HG03558 (cell line): Measurements from ENCODE around the gene BAHCC1.

Experiments used
- ATAC-seq: cut with Tn5 transposase; IDR thresholded peaks from one replicate; pipeline ENCODE4 v1.9.1; 2021; ENCODE audit warnings: moderate number of reproducible peaks; ENCODE audit not compliant: unreplicated experiment; ENCODE audit errors: extremely low read depth

BAHCC1 gene

DNA sequence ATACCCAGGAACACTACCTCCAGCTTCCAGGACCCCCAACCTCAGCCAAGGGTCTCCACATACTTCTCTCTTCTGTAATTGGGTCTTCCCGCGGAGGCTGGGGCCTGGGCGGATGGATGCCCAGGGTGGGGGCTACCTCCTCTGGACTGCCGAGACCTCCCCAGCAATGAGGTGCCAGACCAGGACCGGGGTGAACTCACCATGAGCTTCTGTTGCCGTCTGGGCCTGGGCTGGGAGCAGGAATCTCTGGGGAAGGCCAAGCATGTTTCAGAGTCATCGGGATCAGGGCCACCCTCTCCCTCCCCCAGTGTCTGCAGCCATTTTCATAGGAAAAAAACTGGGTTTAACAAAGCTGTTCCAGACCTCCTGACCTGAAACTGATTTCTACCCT, 10.3 kb upstream of the BAHCC1 start:
- no peak for ATAC-seq

DNA sequence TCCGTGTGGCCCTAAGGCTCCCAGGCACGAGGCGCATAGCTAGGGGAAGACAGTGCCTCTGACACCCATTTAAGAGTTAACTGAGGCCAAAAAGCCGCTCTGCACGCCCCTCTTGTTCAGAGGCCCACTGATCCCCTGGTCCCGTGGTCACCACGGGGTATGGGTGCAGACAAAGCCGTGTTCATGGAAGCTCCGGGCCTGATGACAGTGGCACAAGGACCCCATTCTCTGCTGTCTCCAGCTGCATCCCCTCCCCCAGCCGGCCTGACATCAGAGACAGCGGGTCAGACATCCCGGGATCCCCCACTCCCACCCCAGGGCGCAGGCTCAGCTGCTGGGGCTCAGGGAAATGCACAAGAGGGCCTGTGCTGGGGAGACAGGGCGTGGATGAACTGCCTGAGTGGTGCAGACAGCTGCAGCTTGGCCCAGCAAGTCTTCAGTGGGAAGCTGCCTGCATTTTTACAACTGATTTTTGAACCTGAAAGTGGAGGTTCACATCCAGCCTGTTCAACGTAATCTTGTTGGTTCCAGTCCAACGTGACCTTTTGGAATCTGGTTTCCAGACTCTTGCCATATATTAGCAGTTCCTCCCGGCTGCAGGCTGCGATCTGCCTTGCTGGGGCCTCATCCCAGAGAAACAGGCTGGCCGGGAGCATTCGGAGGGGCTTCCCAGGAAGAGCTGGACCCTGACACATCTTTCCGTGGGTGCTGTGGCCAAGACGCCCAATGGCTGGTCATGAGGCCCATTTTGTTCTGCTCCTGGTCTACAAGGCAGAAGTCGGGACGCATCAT, 9.7 kb upstream of the BAHCC1 start:
- no peak for ATAC-seq

DNA sequence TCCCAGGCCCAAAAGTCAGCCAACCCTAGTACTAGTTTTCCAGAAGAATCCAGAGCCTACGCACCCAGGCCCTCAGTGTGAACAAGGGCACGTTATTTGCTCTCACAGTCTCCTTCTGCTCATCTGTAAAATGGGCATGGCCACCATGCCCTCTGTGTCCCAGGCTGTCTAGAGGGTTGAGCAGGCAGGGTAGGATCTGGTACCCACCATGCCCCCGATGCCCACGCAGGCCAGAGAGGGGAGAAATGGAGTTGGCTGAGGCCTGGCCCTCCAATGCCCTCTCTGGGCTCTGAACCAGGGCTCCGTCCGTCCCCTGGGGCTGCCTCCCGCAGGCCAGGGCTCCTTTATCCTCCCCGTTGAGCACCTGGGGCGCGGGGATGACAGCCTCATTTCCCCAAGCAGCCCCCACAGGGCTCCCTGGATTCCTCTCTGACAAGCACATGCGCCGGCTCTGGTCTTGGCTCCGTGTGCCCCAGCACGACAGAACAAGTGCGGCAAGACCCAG, 9.1 kb upstream of the BAHCC1 start:
- no peak for ATAC-seq

DNA sequence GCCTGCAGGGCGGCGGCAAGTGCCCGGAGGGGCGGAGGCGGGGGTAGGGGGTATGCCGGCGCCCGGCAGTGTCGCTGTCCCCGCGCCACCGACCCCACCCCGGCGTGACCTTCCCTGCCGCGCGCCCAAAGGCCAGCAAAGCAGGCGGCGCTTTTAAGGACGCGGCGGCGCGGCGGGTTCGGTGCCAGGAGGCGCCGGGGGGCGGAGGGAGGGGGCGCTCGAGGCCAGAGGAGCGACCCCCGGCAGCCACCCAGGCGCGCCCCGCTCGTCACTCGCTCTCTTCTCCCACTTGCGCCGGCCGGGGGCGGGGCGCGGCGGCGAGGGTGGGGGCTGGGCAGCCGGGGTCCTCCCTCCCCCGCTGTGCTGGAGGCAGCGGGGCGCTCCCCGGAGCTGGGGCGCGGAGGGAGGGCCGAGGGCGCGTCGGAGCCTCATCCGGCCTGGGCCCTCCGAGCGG, 8.6 kb upstream of the BAHCC1 start:
- no peak for ATAC-seq

DNA sequence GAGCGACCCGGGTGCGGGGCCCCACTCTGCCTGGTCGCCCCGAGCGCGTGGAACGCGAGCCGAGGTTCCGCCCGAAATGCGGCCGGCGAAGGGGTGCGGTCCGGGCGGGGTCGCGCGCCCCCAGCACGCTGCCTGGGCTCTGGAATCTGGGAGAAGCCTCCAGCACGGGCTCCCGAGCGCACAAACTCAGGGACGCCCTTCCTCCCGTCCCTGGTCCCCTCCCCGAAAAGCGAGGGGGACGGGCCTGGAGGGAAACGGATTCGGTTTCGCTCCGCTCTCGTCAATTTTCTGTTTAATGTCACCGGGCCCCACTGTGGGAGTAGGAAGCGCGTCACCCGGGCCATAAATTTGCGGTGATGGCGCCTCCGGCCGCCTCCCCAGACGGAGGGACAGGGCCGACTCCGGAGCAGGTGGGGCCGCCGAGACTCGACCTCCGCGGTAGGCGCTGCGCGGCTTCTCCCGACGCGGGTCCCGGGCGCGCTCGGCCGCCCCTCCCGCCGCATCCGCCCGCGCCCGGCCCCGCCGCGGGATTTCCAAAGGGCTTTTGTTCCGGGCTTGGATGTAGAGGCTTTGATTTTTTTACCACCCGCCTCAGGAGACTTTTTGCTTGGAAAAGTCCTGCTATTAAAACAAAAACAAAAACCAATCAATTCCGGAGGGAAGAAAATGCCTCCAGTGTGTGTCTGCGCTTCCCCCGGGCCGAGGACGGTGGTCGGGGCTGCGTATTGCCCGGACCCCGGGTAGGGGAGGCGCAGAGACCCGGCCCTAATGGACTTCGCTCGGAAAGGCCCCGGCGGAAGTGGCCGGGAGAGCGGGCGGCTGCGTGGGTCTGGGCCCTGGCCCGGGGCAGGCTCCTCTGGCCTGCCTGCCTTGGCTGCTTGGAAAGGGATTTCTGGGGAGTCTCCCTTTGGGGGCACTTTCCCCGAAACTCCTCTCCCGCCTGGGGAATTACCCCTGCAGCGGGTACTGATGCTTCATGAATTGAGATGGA, 7.9 kb upstream of the BAHCC1 start:
- no peak for ATAC-seq

DNA sequence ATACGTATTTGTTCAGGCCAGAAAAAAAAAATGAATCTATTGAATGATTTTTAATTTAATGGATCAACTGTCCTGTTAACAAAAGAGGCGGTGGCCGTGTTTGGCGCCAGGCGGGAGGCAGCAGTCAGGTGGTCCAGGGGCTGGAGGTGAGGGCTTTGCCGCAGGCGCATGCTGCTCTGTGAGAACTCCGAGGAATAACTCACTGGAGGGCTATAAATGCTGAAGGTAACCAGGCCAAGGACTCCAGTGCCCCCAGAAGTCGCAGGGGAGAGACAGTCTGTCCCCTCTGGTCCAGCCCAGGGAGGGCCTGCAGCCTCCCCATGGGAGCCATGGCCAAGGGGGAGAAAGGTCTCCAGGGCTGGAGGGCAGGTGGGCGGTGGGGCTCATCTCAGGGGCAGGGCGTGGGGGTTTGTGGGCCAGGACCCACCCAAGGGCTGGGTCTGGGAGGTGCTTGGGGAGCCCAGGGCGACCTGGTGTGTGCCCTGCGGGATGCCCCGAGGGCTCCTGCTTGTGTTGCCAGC, 7.1 kb upstream of the BAHCC1 start:
- ATAC-seq = no peak

DNA sequence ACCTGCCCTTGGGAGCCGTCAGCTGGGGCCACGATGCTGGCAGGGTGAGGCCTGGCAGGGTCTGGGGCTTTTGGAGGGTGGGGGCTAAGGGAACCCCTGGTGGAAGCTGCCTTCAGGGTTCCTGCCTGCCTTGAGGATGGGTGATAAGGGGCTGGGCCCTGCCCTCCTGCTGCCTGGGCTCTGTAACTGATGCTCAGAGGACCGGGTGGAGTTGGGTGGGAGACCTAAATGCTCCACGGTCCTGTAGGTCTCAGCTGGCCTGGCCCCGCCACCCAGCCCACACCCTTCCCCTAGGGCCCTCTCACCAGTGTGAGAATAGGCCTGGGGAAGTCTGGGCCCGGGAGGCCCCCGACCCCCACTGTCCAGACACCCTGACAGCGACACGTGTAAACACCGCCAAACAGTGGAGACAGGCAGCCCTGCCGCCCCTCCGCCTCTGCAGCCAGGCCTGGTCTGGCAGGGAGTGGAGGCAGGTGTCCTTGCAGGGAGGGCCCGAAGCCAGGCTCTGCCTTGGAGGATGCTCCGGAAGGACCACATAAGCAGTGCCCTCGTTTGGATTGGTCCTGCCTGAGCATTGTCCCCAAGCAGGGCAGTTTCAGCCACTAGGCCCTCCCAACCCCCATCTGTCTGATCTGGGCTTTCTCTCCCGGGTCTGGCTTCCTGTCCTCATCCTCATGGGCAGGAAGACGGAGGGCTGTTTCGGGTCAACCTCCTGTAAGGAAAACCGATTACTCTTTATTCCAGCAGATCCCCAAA, 6.5 kb upstream of the BAHCC1 start:
- ATAC-seq = no peak

DNA sequence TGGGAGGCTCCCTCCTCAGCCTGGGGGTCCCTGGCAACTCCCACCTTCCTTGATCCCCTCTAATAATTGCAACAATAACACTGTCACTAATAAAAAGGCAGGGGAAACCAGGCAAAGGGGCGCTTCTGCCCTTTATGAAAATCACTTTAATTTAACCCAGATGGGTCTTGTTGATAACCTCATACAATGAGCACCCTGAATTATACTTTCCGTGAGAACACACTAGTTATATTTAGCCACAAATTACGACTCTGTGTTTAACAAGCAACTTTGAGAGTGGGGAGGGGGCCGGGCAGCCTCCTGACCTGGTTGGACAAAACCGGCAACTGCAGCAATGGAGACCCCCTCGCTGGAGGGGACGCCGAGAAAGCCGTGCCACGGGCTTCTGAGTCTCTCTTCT, 5.7 kb upstream of the BAHCC1 start:
- ATAC-seq = no peak

DNA sequence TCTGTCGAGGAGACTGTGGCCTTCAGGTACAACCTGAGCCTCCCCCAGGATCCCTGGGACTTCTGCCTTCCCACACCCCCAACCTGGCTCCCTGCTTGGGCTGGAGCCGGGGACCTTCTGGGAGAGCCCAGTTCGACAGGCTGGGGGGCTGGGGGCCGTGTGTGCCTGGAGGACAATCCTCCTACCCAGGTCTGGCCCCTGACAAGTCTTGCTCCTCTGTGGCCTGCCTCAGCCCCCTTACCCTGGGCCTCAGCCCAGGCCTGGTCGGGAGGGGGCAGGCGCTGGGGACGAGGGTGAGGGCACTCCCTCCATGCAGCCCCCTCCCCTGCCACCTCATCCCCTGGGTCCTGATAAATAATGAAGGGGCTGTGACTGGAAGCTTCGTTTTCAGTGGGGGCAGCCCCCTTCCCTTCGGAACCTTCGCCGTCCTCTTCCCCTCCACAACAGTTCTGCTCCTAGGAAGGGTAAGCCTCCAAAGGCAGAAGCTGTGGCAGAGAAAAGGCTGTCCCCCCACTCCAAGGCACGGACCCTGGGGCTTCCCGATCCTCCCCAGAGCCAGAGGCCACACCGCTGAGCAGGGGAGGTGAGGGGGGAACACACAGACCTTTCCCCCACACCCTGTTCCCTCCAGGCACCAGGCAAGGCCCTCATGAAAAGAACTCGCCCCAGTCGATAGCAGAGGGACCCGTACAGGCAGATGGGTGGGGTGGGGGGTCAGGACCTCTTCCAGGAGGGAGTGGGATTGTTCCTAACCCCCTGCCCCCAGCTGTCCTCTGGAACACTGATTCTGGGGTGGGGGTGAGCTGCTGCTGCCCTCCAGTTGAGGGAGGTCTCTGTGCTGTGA, 5.0 kb upstream of the BAHCC1 start:
- no peak for ATAC-seq

DNA sequence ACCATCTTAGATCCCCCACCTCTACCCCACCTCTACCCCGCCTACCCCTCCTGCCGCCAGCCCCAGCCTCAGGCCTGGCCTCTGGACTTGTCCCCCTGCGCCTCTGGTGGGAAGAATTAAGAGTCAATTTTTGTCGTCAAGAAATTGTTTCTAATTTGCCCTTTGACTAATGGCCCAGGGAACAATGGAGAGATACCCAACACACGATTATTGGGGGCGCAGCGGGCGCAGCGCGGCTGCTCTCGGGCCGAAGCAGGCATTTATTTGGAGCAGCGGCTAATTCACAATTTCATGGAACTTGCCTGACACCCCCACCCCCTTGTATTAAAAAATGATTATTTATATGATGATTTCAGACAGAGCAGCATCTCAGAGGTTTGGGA, 4.4 kb upstream of the BAHCC1 start:
- ATAC-seq = no peak

DNA sequence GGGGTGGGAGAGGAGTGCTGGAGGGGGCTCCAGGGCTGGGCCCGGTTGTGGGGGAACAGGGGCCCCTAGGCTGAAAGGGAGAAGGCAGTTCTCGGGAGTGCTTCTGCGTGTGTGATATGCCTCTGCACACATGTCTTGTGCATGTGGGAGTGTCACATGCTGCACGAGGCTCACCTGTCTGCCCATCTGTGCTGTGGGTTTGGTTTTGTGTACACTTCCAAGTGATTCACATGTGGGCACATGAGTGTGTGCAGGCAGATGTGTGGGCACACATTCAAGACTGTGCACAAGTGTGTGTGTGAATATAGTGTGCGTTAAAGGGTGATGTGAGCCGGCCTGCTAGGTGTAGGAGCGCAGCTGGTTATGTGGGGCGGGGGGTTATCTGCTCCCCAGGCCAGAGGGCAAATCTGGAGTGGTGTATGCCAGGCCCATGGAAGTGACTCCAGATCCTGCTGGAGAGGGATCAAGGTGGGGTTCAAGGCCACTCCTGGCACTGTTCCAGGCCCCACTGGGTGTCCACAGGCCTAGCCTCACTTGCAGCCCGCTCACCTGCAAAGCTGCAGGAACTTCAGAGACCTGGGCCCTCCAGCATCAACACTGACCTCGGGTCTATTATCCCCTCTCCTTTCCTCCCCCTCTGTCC, 3.8 kb upstream of the BAHCC1 start:
- no peak for ATAC-seq

DNA sequence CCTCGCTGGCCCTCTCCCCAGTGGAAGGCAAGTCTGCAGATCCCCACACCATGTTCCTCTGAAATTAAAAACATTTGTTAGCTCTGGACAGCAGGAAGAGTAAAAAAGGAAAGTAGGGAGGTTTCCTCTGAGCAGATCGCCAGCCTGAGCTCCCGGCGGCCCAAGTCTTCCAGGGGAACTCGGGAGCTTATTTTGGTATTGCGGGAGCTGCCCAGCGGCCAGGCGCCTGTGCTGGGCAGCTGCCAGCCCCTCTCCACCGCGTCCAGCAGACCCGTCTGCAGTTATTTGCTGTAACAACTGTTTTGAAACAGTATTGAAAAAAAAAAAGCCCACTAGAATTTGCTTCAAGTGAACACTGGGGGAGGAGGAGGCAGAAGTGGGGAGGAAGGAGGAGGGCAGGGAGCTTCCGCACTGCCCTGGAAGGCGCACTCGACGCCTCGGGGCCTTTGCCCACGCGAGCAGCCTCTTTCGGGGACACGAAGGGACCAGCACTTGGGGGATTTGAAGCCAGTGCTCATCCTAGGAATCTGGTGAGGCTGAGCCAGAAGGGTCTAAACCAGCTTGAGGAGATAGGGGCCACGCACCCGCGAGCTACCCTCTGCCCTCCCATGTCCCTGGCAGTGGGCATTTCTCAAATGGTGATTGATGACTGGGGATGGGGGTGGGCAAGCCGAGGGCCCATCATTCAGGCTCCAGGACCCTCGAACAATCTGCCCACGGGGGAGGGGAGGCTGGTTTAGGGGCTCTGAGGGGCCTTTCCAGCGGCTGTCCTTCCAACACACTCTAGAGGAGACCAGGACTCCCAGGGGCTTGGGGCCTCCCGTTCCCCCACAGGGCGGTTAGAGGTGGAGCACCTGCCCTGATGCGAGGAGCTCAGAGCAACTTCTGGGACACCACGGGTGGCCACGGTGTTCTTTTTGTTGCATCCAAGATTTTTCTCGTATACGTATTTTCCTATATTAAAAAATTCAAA, 3.0 kb upstream of the BAHCC1 start:
- ATAC-seq = no peak

DNA sequence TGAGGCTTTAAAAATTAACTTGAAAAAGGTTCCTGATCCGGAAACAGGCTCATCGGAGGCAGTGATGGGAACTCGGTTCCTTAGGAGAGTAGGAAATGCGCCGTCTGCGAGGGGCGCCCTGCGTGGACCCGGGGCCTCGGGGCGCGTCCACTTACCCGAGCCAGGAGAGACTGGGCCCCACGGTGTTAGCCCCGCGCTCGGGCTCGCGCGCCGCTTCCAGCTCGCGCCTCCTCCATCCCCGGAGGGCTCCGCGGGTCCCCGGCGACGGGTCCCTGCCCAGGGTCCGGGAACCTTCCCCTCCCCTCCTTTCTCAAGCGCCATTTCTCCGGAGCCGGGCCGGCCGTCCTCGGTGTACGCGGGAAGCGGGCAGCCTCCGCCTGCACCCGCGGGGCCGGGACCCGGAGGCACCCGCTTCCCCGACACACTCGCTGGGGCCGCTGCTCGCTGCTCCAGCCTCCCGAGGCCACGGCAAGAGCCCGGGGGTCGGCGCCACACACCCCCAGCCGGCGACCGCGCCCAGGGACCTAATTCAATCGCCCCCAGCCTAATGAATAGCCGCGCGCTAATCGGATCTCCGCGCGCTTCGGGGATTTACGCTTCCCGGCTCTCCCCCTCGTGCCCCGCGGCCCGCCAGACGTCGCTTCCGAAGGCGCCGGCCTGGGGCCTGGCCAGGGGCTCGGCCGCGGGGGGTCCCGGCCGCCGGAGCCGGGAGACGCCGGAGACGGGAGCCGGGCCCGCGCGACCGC, 2.2 kb upstream of the BAHCC1 start:
- ATAC-seq = no peak

DNA sequence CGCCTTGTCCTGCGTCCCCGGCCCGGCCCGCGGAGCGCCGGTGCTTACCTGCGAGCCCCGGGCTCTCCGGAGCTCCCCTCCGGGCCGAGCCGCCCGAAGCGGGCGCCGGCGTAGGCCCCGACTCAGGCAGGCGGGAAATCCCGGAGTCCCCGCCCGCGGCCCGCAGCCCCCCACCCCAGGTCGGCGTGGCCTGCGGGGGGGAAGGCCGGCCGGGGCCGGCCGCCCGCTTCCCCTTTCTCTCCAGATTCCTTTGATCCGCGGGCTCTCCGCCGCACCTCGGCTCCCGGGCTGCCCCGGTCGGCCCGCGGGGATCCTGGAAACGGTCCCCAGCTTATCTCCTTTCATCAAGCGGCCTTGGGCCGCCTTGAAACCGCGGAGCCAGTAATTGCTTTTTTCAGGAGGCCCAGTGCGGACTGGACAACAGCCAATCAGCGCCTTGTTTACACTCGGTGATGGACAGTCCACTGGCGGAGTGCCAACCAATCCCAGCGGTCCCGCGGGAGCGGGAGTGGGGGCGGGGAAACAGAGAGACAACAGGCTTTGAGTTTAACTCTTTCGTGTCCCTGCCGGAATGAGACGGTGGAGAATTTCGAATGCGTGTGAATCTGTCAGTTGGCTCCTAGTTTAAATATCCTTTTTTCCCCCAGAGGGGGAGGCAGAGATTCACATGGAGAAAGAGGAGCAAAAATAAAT, 1.4 kb upstream of the BAHCC1 start:
- no peak for ATAC-seq

DNA sequence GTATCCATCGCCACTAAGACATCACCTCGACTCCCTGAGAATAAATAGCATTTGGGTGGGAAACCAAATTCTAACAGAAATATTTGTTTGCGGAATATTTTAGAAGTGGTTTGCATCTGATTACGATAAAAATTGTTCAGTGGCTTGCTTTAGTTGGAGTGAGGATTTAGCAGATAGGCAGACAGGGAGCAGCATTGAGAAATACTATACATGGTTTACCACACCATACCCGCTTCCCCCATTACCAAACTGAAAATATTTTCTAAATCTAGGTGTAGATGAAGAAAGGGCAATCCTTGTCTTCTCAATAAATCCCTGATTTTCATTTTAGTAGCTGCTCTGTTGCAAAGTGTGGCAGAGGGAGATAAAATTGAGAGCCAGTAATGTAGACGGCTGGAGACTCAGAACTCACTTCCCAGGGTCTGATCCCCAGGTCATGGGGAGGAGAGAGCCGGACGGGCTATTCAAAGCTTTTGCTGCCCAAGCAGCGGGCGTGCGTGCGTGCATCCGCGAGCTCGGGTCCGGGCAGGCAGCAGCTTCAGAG, 808 bp upstream of the BAHCC1 start:
- no peak for ATAC-seq

DNA sequence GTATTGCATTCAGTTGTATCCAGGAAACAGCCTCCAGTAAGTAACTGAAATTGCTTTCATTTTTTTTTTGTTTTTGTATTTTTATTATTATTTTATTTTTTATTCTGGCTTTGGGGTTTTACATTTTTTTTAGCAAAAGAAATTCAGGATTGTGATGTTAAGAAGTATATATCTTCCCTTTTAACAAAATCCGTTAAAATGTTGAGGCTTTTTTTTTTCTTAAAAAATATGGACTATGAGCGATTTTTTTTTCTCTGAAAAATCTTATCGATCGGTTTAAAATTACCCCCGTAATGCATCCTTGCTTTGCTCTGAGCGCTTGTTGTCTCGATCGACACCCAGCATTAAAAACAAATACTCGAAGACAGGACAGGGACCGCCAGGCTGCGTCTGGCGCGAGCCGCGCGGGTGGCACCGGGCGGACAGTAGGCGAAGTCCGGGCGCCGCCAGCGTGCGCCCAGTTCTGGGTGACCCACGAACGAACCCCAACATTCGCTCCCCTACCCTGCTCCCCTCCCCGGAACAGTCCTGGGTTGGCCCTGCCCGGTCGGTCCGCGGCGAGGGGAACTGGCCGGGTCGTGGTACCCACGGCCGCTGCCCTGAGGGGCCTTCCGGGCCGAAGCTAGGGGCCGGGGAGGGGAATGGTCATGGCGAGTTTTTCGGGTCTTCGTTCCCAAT, 482 bp downstream of the BAHCC1 start:
- no peak for ATAC-seq
